H9 (cell line): ENCODE results near the gene SPTBN1. TPM values are rescaled to one million over a fixed set of nuclear protein-coding genes. Genes with fewer than 3 reads are reported as not detected.

ENCODE experiments used
- DNase-seq: peaks from one replicate; pipeline ENCODE4 v3.0.0-alpha.2; 2017
- H2AFZ ChIP-seq: one replicate; pipeline ENCODE4 v1.6.1; 2013; ENCODE audit warnings: mild to moderate bottlenecking, low read length, control low read depth, moderate library complexity
- H2AK5ac ChIP-seq: 2 replicates; pipeline ENCODE4 v1.6.1; 2013; ENCODE audit warnings: low read length, control low read depth, mixed read lengths; ENCODE audit not compliant: insufficient read length
- H2BK120ac ChIP-seq: one replicate; pipeline ENCODE4 v1.6.1; 2013; ENCODE audit warnings: low read depth, mild to moderate bottlenecking, low read length, control low read depth, inconsistent platforms; ENCODE audit not compliant: poor library complexity, severe bottlenecking
- H2BK12ac ChIP-seq: 2 replicates; pipeline ENCODE4 v1.6.1; 2013; ENCODE audit warnings: low read length, control low read depth, mixed read lengths, low read depth; ENCODE audit not compliant: insufficient read length
- H2BK15ac ChIP-seq: 2 replicates; pipeline ENCODE4 v1.6.1; 2013; ENCODE audit warnings: low read depth, low read length, control low read depth
- H2BK20ac ChIP-seq: one replicate; pipeline ENCODE4 v1.6.1; 2013; ENCODE audit warnings: low read depth, mild to moderate bottlenecking, low read length, control low read depth, inconsistent platforms; ENCODE audit not compliant: poor library complexity, severe bottlenecking
- H2BK5ac ChIP-seq: 2 replicates; pipeline ENCODE4 v1.6.1; 2013; ENCODE audit warnings: low read length, control low read depth, mixed read lengths; ENCODE audit not compliant: insufficient read length
- H3K14ac ChIP-seq: 2 replicates; pipeline ENCODE4 v1.6.1; 2013; ENCODE audit warnings: low read length, control low read depth; ENCODE audit not compliant: insufficient read depth
- H3K18ac ChIP-seq: 2 replicates; pipeline ENCODE4 v1.6.1; 2013; ENCODE audit warnings: low read depth, mild to moderate bottlenecking, mixed read lengths, low read length, control low read depth; ENCODE audit not compliant: insufficient read length
- H3K23ac ChIP-seq: 2 replicates; pipeline ENCODE4 v1.6.1; 2013; ENCODE audit warnings: low read length, control low read depth, mixed read lengths, low read depth; ENCODE audit not compliant: insufficient read length
- H3K23me2 ChIP-seq: 2 replicates; pipeline ENCODE4 v1.6.1; 2013; ENCODE audit warnings: low read depth, mild to moderate bottlenecking, mixed read lengths, low read length, control low read depth; ENCODE audit not compliant: insufficient read length, poor library complexity, severe bottlenecking
- H3K27ac ChIP-seq: 2 replicates; pipeline ENCODE4 v1.5.1; 2013; ENCODE audit warnings: low read length, control low read depth, mixed read lengths, low read depth; ENCODE audit not compliant: insufficient read length
- H3K27me3 ChIP-seq: 2 replicates; pipeline ENCODE4 v1.6.1; 2013; ENCODE audit warnings: low read length, control low read depth, inconsistent platforms; ENCODE audit not compliant: insufficient read depth
- H3K4ac ChIP-seq: 2 replicates; pipeline ENCODE4 v1.6.1; 2013; ENCODE audit warnings: low read depth, mild to moderate bottlenecking, control low read depth, inconsistent platforms, low read length, moderate library complexity
- H3K4me1 ChIP-seq: 2 replicates; pipeline ENCODE4 v1.6.1; 2013; ENCODE audit warnings: low read length, control low read depth, inconsistent platforms; ENCODE audit not compliant: insufficient read depth
- H3K4me2 ChIP-seq: 2 replicates; pipeline ENCODE4 v1.6.1; 2013; ENCODE audit warnings: low read length, control low read depth, mixed read lengths; ENCODE audit not compliant: insufficient read length, insufficient read depth
- H3K56ac ChIP-seq: 2 replicates; pipeline ENCODE4 v1.6.1; 2013; ENCODE audit warnings: low read depth, mild to moderate bottlenecking, mixed read lengths, low read length, control low read depth; ENCODE audit not compliant: insufficient read length
- H3K79me1 ChIP-seq: 2 replicates; pipeline ENCODE4 v1.6.1; 2013; ENCODE audit warnings: low read depth, mild to moderate bottlenecking, moderate library complexity, low read length, control low read depth, inconsistent platforms; ENCODE audit not compliant: insufficient read depth, poor library complexity, severe bottlenecking
- H3K79me2 ChIP-seq: 2 replicates; pipeline ENCODE4 v1.6.1; 2013; ENCODE audit warnings: low read length, control low read depth, inconsistent platforms; ENCODE audit not compliant: insufficient read depth
- H3K9ac ChIP-seq: 2 replicates; pipeline ENCODE4 v1.6.1; 2013; ENCODE audit warnings: low read length, control low read depth, mixed read lengths; ENCODE audit not compliant: insufficient read length; ENCODE audit errors: extremely low read depth
- H3K9me3 ChIP-seq: one replicate; pipeline ENCODE4 v1.6.1; 2013; ENCODE audit warnings: low read depth, low read length, inconsistent platforms; ENCODE audit not compliant: control insufficient read depth
- H3T11ph ChIP-seq: one replicate; pipeline ENCODE4 v1.6.1; 2013; ENCODE audit warnings: mild to moderate bottlenecking, low read length, control low read depth, inconsistent platforms
- H4K20me1 ChIP-seq: one replicate; pipeline ENCODE4 v1.6.1; 2013; ENCODE audit not compliant: control insufficient read depth, insufficient read length, insufficient read depth
- H4K5ac ChIP-seq: 2 replicates; pipeline ENCODE4 v1.6.1; 2013; ENCODE audit warnings: low read depth, mild to moderate bottlenecking, mixed read lengths, low read length, control low read depth; ENCODE audit not compliant: insufficient read length
- H4K8ac ChIP-seq: replicated peaks from 2 replicates; pipeline ENCODE4 v1.6.1; 2013; ENCODE audit warnings: low read length, control low read depth, mixed read lengths, low read depth; ENCODE audit not compliant: insufficient read length
- H4K91ac ChIP-seq: 2 replicates; pipeline ENCODE4 v1.6.1; 2013; ENCODE audit warnings: low read depth, mild to moderate bottlenecking, moderate library complexity, mixed read lengths, low read length, control low read depth; ENCODE audit not compliant: insufficient read length
- H3K27ac Mint-ChIP-seq, 3 experiments: 2 replicates in 2 of 3; 3 replicates in 1 of 3; pipeline ENCODE4 v1.8.0; 2020 to 2021; ENCODE audit warnings: mixed read lengths in 3 of 3, mild to moderate bottlenecking in 1 of 3, moderate library complexity in 1 of 3
- H3K27me3 Mint-ChIP-seq: 2 replicates; pipeline ENCODE4 v1.8.0; 2021; ENCODE audit warnings: low read depth, mild to moderate bottlenecking, moderate library complexity, mixed read lengths
- H3K36me3 Mint-ChIP-seq, 3 experiments: 2 replicates in 2 of 3; 3 replicates in 1 of 3; pipeline ENCODE4 v1.8.0; 2020 to 2021; ENCODE audit warnings: low read depth in 3 of 3, mixed read lengths in 3 of 3; ENCODE audit not compliant: insufficient read depth in 1 of 3
- H3K4me1 Mint-ChIP-seq, 2 experiments: 2 replicates each; pipeline ENCODE4 v1.8.0; 2020; ENCODE audit warnings: mixed read lengths in 2 of 2
- H3K4me3 Mint-ChIP-seq, 2 experiments: 2 replicates in 1 of 2; 3 replicates in 1 of 2; pipeline ENCODE4 v1.8.0; 2020 to 2021; ENCODE audit warnings: mild to moderate bottlenecking in 2 of 2, mixed read lengths in 2 of 2, moderate library complexity in 1 of 2
- H3K9me3 Mint-ChIP-seq, 2 experiments: 2 replicates in 1 of 2; 3 replicates in 1 of 2; pipeline ENCODE4 v1.8.0; 2020; ENCODE audit warnings: mild to moderate bottlenecking in 2 of 2, mixed read lengths in 2 of 2, moderate library complexity in 1 of 2
- CTCF ChIP-seq: fragments of 200-600 bp; sonication (generic); conservative IDR thresholded peaks from 3 replicates; pipeline ENCODE4 v1.8.0; 2021; ENCODE audit warnings: antibody characterized with exemption, mild to moderate bottlenecking
- WGBS: extraction: QIAGEN DNeasy Blood & Tissue Kit; methylation state at CpG from one replicate; pipeline ENCODE4 v1.1.7; 2013; ENCODE audit warnings: missing lambda C conversion rate, low lambda C conversion rate, mixed read lengths; ENCODE audit not compliant: insufficient read length; ENCODE audit errors: extremely low coverage; 5-methylcytosine and 5-hydroxymethylcytosine counted together
- total RNA-seq: library from RNA; stranded (reverse); gene quantifications from 2 replicates; pipeline ENCODE4 v1.2.1, GENCODE V29; 2021

Gene SPTBN1
- total RNA-seq, 1 experiment from 2014 or later: 164 TPM

- H2BK12ac ChIP-seq: no peak overlapping the region
- H3K79me2 ChIP-seq: peaks cover 37% of the 10 kb centered on the region
- no peak overlapping the region for H3K4me2 ChIP-seq
- Mint-ChIP-seq H3K9me3 (no peaks in the 10 kb centered on the region), H3K27ac (peak overlapping the region in 1 of 3 experiments; percentile 41; a peak in 2 of 7 replicates), H3K36me3 (peaks cover 4 to 15% (median 7%) of the 10 kb centered on the region in 3 experiments), H3K4me1 (peaks cover 67 to 73% of the 10 kb centered on the region in 2 experiments), H3K4me3 (no peak overlapping the region), H3K27me3 (no peaks in the 10 kb centered on the region)
- H2BK5ac ChIP-seq: no peak overlapping the region
- no peak overlapping the region for H3K18ac ChIP-seq
- no peak overlapping the region for H3K27ac ChIP-seq
- H3K4me1 ChIP-seq: peaks cover 14% of the 10 kb centered on the region; the same call in 1 of the 2 replicates
- H2BK20ac ChIP-seq: no peak overlapping the region
- H4K20me1 ChIP-seq: peaks cover 4% of the 10 kb centered on the region
- no peak for TF ChIP-seq CTCF
- no peak overlapping the region for H3K56ac ChIP-seq
- no peak overlapping the region for H2AFZ ChIP-seq
- no peak overlapping the region for H3K9ac ChIP-seq
- H2AK5ac ChIP-seq: no peak overlapping the region
- no peak overlapping the region for H4K91ac ChIP-seq
- H3K4ac ChIP-seq: no peak overlapping the region
- no peak overlapping the region for H2BK120ac ChIP-seq
- no CpG with 5 or more reads among the region's 3 CpGs for WGBS
- no peak overlapping the region for H4K5ac ChIP-seq
- DNase-seq: no peak
- H2BK15ac ChIP-seq: no peak overlapping the region
- H3K14ac ChIP-seq: no peak overlapping the region
- H3K79me1 ChIP-seq: peaks cover 6% of the 10 kb centered on the region
- H3K9me3 ChIP-seq: no peaks in the 10 kb centered on the region
- no peaks in the 10 kb centered on the region for H3K27me3 ChIP-seq
- peaks cover 2% of the 10 kb centered on the region for H3K23me2 ChIP-seq
- no peak overlapping the region for H3K23ac ChIP-seq
- no peak overlapping the region for H3T11ph ChIP-seq
- no peak overlapping the region for H4K8ac ChIP-seq
Observed at GRCh38 chr2:54605836-54606235, 149.7 kb downstream of the SPTBN1 start.
